ENCODE results near the gene C9orf153. TPM values are rescaled to one million over a fixed set of nuclear protein-coding genes. Genes with fewer than 3 reads are reported as not detected.

The C9orf153 gene
- not detected for total RNA-seq

GRCh38 chr9:86259557-86259956 is at the start of gene C9orf153:
TSS of gene C9orf153 (minus strand) at chr9:86259657. CDS start at chr9:86229603, 30,054 bp downstream.
- Histone ChIP-seq H3K27ac (no peak within 1 kb of the TSS), H3K9me3 (no peaks in the 10 kb centered on the region)

GRCh38 chr9:86308687-86309086 is 49.2 kb upstream of the C9orf153 start:
- no peak overlapping the region for H3K4me3 ChIP-seq
- no peak overlapping the region for H3K27ac ChIP-seq
- no peak for DNase-seq (ENCODE audit: low spot score in 2 of 2)
- TF ChIP-seq CTCF (IDR thresholded peaks at IDR 0.05) = no peak
- intact Hi-C loops (cut with DNase I) = no loop called here
- H3K27me3 ChIP-seq = no peaks in the 10 kb centered on the region
- H3K4me1 ChIP-seq = no peaks in the 10 kb centered on the region
- no peaks in the 10 kb centered on the region for H3K9me3 ChIP-seq
- H3K36me3 ChIP-seq = peaks cover 55 to 71% of the 10 kb centered on the region in 2 donors

More at GRCh38 chr9:86259557-86259956, at the start of gene C9orf153:
- H3K4me3 ChIP-seq = no peak within 1 kb of the TSS
- H3K27me3 ChIP-seq = no peaks in the 10 kb centered on the region
- H3K4me1 ChIP-seq = no peaks in the 10 kb centered on the region
- peaks cover 12 to 21% of the 10 kb centered on the region in 2 donors for H3K36me3 ChIP-seq
- intact Hi-C loops (cut with DNase I) = no loop called here
- no peak for TF ChIP-seq CTCF (IDR thresholded peaks at IDR 0.05)
- no peak for DNase-seq (ENCODE audit: low spot score in 2 of 2)

GRCh38 chr9:86304236-86304730 is 44.8 kb upstream of the C9orf153 start:
- intact Hi-C loops (cut with DNase I) = no loop called here
- no peak for TF ChIP-seq CTCF (IDR thresholded peaks at IDR 0.05)
- Histone ChIP-seq H3K4me1 (no peaks in the 10 kb centered on the region), H3K36me3 (peaks cover 79 to 91% of the 10 kb centered on the region in 2 donors), H3K4me3 (no peak overlapping the region), H3K9me3 (no peaks in the 10 kb centered on the region), H3K27ac (no peak overlapping the region), H3K27me3 (no peaks in the 10 kb centered on the region)
- DNase-seq (ENCODE audit: low spot score in 2 of 2) = no peak

GRCh38 chr9:86303316-86303975 is 44.0 kb upstream of the C9orf153 start:
- TF ChIP-seq CTCF (IDR thresholded peaks at IDR 0.05) = no peak
- Histone ChIP-seq H3K36me3 (peaks cover 87 to 96% of the 10 kb centered on the region in 2 donors), H3K4me3 (no peak overlapping the region), H3K9me3 (no peaks in the 10 kb centered on the region), H3K27me3 (no peaks in the 10 kb centered on the region), H3K27ac (no peak overlapping the region), H3K4me1 (no peaks in the 10 kb centered on the region)
- intact Hi-C loops (cut with DNase I) = no loop called here
- no peak for DNase-seq (ENCODE audit: low spot score in 2 of 2)

GRCh38 chr9:86301686-86302085 is 42.2 kb upstream of the C9orf153 start:
- Histone ChIP-seq H3K27me3 (no peaks in the 10 kb centered on the region), H3K4me1 (no peaks in the 10 kb centered on the region), H3K4me3 (no peak overlapping the region), H3K9me3 (no peaks in the 10 kb centered on the region), H3K27ac (no peak overlapping the region), H3K36me3 (peaks cover 82 to 91% of the 10 kb centered on the region in 2 donors)
- DNase-seq (ENCODE audit: low spot score in 2 of 2) = no peak
- intact Hi-C loops (cut with DNase I) = no loop called here
- TF ChIP-seq CTCF (IDR thresholded peaks at IDR 0.05) = no peak
